ENCODE results near the gene MXRA7.

MXRA7 gene

DNA sequence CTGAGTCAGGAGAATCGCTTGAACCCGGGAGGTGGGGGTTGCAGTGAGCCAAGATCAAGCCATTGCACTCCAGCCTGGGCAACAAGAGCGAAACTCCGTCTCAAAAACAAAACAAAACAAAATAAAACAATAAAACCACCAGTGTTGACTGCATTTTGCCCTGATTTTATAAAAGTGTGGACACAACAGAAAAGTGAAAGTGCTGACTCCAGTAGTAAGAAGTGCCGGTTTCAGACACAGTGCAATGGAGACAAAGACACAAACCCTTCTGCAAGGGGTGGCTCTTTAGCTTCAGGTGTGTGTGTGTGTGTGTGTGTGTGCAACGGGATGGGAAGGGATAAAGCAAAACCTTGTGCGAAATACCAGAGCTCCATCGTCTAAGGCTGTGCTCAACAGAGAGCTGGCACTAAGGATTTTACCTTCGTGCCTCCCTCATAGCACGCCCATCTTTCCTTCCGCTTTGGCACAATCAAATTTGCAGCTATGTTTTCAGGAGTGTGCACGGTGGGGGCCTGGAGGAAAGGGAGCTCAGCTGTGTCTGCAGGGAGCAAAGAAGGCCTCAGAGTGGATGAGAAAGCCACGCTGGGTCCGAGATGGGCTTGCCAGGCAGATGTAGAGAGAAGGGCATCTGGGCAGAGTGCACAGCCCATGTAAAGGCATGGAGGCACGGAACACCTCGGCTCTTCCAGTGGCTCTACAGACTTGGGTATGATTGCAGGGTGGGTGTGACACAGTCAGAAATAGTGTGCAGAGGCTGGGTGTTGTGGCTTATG is 15.5 kb downstream of the MXRA7 start:
- DNase-seq: no peak

DNA sequence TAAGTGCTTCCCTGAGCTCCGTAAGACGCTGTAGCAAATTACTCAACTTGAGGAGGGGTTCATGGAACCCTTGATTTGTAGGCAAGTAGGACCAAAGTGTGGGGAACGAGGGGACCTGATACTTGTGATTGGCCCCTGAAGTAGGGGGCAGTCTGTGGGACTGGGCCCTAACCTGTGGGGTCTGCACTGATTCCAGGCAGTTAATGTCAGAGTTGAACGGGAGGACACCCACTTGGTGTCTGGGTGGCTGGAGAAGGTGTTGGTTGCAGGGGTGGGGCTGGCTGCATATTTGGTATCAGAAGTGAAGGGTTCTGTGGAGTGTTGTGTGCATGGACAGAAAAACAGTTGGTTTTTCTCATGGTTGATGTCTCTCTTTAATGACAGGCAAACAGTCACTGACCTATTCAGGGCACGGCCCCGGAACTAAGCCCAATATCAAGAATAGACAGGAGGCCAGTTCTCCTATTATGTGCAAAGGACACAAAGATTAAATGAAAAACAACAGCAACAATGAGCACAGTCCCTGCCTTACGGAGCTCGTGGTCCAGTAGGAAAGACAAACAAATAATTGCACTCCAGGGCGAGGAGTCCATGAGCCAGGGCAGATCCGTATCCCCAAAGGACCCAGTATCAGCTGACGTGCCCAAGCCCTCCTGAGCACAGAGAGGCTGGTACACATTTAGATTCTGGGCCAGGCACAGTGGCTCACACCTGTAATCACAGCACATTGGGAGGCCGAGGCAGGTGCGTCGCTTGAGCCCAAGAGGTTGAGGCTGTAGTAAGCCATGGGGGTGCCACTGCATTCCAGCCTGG is 19.2 kb downstream of the MXRA7 start:
- no peak for DNase-seq

- DNase-seq: no peak
Measured at GRCh38 chr17:76690596-76691280, 20.0 kb downstream of the MXRA7 start.

DNA sequence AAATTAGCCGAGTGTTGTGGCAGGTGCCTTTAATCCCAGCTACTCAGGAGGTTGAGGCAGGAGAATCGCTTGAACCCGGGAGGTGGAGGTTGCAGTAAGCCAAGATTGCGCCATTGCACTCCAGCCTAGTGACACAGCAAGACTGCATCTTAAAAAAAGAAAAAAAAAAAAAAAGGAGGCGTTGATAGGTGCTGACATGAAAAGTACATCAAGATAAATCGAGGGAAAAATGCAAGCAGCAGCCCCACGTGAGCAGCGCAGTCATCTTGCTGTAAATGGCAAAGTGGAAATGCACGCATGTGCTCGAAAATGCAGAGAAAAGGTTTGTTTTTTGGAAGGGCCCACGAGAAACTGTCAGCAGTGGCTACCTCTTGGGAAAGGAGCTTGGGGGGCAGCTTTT is 20.9 kb downstream of the MXRA7 start:
- DNase-seq: no peak

GRCh38 chr17:76688165-76688622 is 22.6 kb downstream of the MXRA7 start:
- DNase-seq: no peak

GRCh38 chr17:76687298-76688164 is 23.2 kb downstream of the MXRA7 start:
- no peak for DNase-seq

DNA sequence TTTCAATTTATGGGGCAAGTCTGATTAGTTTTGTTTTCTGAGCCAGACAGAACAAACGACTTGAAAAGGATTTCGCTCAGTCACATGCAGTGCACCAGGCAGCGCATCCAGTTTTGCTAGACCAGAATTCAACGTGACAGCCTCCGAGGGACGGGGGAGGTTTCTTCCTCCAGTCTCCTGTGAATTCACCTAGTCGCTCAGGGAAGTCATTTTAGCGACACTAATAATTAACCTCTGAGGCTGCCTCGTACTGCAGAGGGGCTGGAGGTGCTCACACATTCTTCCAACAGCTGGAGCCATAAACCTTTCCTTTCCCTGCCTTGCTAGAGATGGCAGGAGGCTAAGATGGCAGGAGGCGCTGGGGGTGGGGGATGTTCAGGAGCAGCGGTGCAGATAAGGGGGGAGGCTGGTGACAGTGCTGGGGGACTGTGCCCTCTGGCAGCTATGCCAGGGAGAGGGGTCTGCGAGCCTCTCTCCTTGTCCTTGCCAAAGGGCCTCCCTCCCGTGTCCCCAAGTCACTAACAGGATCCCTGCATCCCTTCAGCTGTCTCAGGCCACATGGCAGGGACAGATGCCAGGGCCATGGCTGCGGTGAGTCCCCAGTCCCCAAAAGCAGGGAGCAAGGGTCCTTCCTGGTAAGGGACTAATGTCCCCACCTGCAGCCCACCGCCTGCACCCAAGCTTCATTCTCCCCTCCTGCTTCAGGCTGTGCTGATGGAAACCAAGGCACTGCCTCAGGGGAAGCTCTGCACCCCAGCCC is 24.0 kb downstream of the MXRA7 start:
- DNase-seq: no peak

GRCh38 chr17:76685846-76686245 is 24.9 kb downstream of the MXRA7 start:
- no peak for DNase-seq

- no peak for DNase-seq
Measured at GRCh38 chr17:76685366-76685765, 25.4 kb downstream of the MXRA7 start.

DNA sequence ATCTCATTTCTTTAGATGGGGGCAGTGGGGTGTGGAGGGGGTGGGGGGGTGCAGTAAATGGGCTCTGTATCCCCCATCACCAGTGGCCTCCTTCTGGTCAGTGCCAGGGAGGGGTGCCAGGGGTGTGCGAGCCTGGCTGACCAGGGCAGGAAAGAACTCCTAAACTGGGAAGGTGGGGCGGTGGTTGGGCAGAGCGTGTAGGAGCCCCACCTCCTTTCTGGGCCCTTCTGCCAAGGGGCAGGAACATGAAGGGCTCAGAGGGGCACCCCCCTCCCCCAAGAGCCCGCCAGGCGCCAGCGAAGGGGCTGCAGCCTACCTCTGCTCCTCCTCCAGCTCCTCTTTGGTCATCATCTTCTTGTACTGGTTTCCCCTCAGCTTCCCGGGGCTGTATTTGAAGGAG is 26.0 kb downstream of the MXRA7 start:
- no peak for DNase-seq

- peak; percentile 50 for DNase-seq
Measured at GRCh38 chr17:76683921-76684745, 26.6 kb downstream of the MXRA7 start.

GRCh38 chr17:76683011-76683755 is 27.6 kb downstream of the MXRA7 start:
- DNase-seq: no peak

- no peak for DNase-seq
Measured at GRCh38 chr17:76682296-76682695, 28.5 kb downstream of the MXRA7 start.

- peak; percentile 69 for DNase-seq
Measured at GRCh38 chr17:76681222-76682137, 29.3 kb downstream of the MXRA7 start.

DNA sequence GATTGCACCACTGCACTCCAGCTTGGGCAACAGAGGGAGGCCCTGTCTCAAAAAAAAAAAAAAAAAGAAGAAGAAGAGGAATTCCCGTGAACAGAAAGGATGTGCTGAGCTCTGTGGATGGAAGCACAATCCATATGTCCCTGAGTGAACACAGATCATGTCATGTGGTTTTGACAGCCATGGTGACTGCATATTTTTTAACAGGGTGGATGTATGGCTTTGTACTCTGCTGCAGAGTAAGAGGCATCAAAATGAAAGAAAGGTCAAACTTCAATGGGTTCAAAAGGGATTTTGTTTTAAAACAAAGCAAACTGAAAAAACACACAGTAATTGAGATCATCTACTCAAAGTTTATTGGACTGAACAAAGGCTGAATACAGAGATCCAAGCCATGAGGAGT is 31.5 kb downstream of the MXRA7 start:
- no peak for DNase-seq

DNA sequence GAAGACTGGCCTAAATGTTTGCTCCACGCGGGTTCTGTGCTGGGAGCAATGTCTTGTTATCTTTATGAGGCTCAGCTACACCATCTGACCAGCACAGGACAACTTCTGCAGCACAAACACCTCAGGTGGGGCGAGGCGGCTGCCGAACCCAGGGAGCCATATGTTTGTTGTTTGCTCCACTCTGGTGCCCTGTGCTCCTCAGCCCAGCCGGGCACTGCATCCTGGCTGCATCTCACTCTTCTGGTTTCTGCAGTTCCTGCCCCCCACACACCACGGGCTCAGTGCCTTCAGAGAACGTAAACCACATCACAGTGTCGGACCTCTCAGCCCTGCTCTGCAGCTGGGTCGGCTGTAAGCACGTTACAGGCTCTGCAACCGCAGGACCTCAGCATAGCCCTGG is 32.4 kb downstream of the MXRA7 start:
- DNase-seq: no peak

GRCh38 chr17:76677406-76677805 is 33.4 kb downstream of the MXRA7 start:
- no peak for DNase-seq

GRCh38 chr17:76676629-76677028 is 34.1 kb downstream of the MXRA7 start:
- DNase-seq: no peak

GRCh38 chr17:76675648-76676047 is 35.1 kb downstream of the MXRA7 start:
- no peak for DNase-seq

Measured in NCI-H1092 treated with DMSO at 0.1 percent for 48 hours (cell line).